HG02870 (cell line): ENCODE data around the gene TLCD3B.

Source experiments
- ATAC-seq: cut with Tn5 transposase; IDR thresholded peaks from one replicate; pipeline ENCODE4 v1.9.1; 2021; ENCODE audit warnings: mild to moderate bottlenecking, moderate library complexity; ENCODE audit not compliant: unreplicated experiment

Gene TLCD3B, protein sequence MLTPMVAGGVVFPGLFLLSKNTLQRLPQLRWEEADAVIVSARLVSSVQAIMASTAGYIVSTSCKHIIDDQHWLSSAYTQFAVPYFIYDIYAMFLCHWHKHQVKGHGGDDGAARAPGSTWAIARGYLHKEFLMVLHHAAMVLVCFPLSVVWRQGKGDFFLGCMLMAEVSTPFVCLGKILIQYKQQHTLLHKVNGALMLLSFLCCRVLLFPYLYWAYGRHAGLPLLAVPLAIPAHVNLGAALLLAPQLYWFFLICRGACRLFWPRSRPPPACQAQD

DNA sequence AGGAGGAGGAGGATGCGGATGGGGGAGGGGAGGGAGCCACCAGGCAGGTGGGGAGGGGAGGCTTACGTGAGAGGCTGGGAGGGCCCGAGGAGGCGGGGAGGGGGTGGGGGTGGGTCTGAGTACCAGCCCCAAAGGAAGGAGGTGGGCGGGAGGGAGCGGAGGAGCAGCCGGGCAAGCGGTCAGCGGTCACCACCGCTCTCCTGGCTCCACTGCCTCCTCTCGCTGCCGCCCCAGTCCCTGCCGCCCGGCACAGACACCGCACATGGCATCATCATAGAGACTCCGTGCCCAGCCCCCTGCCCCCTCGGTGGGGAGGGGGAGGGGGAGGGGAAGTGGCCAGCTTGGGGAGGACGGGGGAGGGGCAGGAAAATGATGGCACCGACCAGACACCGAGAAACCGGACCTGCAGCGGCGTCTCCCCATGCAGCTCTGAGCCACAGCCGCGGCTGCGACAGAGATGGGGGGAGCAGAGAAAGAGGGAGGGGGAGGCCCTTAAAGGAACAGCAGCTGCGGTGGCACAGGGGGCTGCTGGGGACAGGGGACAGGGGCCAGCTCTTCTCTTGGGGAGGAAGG, at the start of gene TLCD3B:
Gene TLCD3B (minus strand): TSS at position 431 of the 573 bp plus-strand sequence. CDS start 744 bp downstream, outside the sequence.
- ATAC-seq = no peak

DNA sequence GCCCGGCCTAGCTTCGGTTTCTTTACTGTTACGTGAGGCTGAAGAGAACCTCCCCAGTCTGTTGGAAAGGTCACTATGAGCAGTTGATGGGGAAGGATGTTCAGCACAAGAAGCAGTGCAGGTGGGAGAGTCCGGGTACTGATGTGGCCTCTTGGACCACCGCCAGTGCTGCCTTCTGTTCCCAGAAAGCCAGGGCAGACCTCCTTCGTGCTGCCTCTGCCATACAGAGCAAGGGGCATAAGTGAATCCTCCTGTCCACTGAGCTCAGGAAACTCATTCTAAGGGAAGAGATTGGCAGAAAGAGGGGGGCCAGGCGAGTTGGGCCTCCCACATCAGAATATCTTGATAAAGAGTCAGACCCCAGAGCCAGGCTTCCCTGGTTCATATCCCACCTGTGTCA, 48.4 kb upstream of the TLCD3B start:
- ATAC-seq = no peak

DNA sequence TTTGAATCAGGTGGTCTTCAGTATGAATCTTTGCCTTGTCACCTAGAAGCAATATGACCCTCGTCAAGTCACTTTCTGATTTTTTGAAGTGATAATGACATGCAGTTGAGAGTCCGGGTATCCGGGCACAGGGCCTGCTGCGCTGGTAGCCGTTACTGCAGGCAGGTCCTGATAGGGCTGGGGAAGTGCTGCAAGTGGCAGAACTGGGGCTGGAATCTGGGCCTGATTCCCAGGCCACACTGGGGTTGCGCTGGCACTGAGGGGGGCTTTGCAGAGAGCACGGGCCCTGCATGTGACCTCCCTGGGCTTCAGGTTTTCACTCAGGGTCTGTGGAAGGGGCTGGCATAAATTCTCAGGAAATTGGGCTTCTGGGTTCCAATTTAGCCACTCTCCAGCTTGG, 47.7 kb upstream of the TLCD3B start:
- no peak for ATAC-seq

DNA sequence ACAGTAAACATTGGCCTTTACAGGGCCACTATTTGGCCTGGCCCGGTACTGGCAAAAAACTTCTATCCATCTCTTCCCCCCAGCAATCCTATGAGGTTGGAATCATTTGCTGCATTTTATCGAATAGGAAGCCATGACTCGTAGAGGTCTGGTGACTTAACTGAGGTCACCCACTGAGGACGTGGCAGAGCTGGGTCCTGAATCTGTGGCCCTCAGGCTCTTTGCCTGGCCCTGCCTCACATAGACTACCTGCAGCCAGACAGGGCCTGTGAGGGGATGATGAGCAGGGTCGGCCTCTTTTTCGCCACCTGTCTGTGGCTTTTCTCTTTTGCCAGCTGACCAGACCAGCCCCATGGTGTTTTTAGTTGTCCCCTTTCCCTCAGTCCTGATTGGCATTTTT, 46.6 kb upstream of the TLCD3B start:
- ATAC-seq = no peak

DNA sequence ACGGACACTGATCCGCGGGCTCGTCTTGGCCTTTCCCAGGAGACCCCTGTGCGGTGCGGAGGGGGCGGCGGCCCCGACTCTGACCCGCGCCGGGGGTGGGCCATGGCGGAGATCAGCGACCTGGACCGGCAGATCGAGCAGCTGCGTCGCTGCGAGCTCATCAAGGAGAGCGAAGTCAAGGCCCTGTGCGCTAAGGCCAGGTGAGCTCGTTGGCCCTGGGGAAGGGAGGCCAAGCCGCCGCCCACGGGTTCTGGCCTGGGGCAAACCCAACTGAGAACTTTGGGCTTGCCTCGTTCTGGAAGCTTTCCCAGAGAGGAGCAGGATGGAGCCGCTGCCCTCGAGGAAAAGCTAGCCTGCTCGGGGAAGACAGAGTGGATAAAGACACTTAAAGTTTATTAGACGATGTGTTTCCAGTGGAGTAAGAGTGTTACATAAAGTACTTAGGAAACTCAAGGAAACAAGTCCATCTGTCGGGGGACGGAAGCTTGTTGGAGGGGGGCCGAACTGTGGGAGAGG, 45.3 kb upstream of the TLCD3B start:
- no peak for ATAC-seq

DNA sequence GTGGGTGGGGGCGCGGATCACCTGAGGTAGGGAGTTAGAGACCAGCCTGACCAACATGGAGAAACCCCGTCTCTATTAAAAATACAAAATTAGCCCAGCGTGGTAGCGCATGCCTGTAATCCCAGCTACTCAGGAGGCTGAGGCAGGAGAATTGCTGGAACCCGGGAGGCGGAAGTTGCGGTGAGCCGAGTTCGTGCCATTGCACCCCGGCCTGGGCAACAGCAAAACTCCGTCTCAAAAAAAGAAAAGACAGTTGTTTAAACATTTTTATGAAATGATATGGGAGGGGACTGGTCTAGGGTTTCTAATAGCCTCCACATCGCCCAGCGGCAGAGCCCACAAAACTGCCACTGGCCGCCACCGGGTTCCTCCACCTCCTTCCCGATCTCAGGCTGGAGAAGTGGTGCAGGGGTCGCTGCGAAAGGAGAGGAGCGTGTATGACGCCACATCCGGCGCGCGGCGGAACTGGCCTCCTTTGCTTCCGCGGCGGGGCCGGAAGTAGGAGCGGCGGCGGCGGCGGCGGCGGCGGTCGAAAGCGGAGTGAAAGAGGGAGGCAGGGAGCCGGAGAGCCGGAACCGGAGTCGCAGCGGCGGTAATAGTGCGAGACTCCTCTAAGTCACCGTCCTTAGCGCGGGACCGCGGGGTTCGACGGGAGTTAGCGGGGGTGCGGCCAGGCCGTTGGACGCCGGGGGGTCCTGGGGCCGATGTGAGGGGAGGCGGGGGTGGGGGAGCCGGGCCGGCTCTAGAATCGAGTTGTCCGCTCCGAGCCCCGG, 44.6 kb upstream of the TLCD3B start, which contains the start of gene PPP4C:
Gene PPP4C (plus strand): TSS at position 492 of the 773 bp plus-strand sequence. CDS start 384 bp downstream, outside the sequence.
- ATAC-seq = peak; percentile 66

DNA sequence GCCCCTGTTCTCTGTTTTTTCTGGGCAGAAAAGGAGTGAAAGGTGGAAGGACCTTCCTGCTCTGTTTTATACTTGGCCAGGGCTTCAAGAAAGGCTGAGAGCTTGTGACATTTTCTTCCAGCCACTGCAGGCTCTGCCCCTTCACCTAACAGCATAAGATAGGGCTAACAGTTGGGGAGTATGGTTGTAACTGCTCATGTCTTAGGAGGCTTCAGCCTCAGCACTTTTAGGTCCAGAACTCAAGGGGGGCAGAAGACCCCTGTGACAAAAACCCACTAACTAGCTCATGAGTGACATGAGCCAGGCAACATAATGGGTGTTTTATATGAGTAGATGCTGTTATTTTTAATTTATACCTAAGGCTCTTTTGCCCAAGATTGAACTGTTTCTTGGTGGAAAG, 39.4 kb upstream of the TLCD3B start:
- no peak for ATAC-seq

DNA sequence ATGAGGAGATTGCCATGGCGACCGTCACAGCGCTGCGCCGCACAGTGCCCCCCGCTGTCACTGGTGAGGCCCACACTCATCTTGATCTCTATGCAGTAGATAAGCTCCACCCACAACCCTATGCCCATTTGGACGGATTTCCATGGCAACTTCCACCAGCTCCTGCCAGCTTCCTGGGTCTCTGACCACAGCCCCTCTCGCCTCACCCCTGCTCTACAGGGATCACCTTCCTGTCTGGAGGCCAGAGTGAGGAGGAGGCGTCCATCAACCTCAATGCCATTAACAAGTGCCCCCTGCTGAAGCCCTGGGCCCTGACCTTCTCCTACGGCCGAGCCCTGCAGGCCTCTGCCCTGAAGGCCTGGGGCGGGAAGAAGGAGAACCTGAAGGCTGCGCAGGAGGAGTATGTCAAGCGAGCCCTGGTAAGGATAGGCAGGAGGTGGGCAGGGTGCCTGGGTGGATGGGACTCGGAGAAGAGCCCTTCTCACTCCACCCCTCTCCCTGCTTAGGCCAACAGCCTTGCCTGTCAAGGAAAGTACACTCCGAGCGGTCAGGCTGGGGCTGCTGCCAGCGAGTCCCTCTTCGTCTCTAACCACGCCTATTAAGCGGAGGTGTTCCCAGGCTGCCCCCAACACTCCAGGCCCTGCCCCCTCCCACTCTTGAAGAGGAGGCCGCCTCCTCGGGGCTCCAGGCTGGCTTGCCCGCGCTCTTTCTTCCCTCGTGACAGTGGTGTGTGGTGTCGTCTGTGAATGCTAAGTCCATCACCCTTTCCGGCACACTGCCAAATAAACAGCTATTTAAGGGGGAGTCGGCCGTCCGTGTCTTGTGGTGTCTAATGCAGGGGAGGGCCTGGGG, 38.8 kb upstream of the TLCD3B start:
- no peak for ATAC-seq

DNA sequence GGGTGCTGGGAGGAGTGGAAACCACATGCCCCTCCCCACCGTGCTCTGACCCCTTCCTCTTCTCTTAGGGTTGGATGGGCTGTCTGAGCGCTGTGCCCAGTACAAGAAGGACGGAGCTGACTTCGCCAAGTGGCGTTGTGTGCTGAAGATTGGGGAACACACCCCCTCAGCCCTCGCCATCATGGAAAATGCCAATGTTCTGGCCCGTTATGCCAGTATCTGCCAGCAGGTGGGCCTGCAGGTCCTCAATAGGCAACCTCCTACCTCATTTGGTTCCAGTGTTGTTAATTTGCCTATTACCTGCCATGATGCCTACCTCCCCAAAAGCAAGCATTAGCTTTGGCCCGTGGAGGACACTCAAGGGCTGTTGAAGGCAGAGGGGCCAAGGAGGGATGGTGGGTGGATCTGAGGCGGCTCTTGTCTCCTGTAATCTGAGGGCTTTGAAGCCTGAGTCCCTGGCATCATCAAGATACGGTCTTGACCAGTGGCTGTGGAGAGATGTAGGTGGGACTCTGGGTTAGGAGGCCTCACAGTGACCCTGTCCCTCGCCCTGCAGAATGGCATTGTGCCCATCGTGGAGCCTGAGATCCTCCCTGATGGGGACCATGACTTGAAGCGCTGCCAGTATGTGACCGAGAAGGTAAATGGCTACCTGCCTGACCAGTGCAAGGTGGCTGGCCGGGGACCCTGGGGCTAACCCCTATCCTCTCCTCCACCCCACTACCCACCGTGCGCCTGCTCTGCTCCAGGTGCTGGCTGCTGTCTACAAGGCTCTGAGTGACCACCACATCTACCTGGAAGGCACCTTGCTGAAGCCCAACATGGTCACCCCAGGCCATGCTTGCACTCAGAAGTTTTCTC, 37.9 kb upstream of the TLCD3B start:
- no peak for ATAC-seq

DNA sequence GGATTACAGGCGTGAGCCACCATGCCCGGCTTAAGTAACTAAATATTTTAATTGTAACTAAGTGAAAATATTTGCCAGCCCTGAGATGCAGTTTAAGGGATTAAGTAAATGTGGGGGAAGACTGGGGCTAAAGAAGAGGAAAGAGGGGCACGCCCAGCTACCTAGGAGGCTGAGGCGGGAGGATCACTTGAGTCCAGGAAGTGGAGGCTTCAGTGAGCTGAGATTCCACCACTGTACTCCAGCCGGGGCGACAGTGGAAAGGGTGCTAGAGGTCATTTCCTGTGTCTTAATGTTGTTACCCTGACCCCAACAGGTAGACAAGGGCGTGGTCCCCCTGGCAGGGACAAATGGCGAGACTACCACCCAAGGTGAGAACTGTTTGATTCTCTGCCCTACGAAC, 37.3 kb upstream of the TLCD3B start:
- no peak for ATAC-seq

DNA sequence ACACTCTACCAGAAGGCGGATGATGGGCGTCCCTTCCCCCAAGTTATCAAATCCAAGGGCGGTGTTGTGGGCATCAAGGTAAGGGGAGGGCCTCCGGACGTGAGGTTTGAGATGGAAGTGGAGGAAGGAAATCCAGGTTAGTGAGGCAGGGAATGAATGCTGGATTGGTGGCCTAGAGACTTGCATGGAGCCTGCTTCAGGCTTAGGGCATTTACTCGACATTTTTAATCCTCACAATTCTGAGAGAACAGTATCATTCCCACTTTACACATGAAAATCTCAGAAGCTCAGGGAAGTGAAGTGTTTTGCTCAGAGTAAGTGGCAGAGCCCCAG, 36.5 kb upstream of the TLCD3B start:
- no peak for ATAC-seq

DNA sequence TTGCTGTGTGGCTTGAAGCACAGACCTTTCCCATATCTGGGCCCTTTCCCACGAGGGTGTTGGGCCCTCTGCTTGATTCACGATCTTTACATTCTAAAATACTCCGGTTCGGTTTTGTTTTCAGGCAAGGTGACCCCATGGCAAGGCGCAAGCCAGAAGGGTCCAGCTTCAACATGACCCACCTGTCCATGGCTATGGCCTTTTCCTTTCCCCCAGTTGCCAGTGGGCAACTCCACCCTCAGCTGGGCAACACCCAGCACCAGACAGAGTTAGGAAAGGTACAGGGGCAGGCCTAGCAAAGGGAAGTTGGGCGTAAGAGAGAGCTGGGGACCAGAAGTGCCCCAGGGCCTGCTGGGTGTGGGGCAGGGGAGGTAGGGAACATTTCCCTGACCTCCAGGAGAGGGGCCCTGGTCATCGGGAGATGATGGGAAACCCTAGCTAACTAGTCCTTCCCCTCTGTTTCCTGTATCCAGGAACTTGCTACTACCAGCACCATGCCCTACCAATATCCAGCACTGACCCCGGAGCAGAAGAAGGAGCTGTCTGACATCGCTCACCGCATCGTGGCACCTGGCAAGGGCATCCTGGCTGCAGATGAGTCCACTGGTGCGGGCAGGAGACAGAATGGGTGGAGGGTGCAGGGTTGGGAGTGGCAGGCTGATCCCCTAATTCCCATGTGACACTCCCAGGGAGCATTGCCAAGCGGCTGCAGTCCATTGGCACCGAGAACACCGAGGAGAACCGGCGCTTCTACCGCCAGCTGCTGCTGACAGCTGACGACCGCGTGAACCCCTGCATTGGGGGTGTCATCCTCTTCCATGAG, 35.9 kb upstream of the TLCD3B start:
- no peak for ATAC-seq

DNA sequence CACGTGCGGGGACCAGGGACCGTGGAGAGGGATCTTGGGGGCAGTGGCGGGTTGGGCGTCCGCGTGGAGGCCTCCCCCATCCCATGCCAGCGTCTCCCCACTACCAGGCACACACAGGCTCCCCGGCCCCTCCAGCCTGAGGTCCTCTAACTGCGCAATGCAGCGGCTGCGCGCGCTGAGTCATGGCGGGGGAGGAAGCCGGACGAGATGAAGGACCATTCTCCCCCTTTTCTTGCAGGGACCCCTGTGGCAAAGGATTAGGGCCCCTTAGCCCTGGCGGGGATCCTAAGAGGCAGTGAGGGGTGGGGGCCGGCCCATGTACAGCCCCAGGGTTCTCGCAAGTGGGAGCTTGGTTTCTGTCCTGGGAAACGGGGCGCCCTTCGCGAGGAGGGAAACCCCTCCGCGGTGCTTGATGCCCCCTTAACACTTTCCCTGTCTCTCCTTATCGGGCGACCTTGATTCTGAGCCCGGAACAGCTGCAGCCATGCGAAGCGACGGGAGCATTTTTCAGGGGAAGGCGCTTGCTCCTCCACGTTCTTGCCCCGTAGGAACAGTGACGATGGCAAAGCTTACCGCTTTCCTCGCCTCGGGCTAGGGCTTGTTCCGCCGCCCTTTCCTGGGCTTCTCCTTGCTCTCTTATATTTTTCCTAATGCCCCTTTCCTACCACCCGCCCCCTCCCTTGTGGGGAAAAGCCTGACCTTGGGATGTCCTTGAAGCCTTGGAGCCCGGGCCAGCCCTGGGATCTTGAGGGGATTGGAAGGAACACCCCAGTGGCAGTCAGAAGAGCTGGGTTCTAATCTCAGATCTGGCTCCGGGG, 35.1 kb upstream of the TLCD3B start:
- ATAC-seq = no peak

DNA sequence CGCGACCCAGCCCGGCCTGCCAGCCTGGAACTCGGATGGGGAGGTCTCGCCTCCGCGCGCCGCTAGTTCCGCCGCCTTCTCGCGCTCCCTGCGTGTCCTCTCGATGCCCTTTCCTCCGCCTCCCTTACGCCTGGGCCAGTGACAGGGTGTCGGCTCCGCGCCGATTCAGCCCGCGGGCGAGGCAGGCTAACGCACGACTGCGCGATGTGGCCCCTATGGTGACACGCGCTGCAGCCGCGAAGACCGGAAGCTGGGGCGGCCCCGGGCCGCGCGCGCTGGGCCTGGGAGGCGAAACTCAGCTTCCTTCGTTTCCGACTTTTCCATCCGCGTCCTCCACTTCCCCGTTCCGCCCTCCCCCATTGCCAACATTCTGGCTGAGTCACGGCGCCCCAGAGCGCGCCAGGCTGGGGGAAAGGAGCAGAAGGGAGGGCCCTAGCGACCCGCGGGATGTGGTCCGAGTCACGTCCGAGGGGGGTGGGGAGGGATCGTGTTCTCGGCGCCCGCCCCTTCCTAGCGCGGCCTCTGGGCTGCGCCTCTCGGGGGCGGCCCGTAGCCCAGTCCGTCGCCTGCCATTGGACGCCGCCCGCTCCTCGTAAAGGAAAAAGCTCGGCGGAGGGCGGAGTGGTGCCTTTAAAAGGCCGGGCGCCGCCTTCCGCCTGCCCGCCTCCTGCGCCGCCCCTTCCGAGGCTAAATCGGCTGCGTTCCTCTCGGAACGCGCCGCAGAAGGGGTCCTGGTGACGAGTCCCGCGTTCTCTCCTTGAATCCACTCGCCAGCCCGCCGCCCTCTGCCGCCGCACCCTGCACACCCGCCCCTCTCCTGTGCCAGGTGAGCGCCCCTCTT, 34.3 kb upstream of the TLCD3B start, which contains the start of gene ALDOA:
Gene ALDOA (plus strand): TSS at position 659 of the 841 bp plus-strand sequence. CDS start 1,138 bp downstream, outside the sequence.
- ATAC-seq = peak; percentile 66

DNA sequence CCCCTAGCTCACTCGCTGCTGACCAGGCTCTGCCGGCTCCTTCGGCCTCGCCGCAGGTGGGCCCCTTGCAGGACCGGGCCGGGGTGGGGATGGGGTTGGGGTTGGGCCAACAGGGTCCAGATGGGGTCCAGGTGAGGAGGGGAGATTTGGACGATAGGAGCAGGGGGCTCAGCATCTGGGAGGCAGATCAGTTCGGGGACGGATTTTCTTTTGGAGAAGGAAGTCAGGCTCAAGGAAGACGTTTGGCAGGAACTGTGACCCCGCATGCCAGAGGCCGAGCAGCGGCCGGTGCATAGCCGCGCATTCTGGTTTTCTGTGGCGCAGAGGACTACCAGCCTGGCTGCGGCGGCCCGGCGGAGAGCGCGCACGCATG, 33.6 kb upstream of the TLCD3B start:
- no peak for ATAC-seq

DNA sequence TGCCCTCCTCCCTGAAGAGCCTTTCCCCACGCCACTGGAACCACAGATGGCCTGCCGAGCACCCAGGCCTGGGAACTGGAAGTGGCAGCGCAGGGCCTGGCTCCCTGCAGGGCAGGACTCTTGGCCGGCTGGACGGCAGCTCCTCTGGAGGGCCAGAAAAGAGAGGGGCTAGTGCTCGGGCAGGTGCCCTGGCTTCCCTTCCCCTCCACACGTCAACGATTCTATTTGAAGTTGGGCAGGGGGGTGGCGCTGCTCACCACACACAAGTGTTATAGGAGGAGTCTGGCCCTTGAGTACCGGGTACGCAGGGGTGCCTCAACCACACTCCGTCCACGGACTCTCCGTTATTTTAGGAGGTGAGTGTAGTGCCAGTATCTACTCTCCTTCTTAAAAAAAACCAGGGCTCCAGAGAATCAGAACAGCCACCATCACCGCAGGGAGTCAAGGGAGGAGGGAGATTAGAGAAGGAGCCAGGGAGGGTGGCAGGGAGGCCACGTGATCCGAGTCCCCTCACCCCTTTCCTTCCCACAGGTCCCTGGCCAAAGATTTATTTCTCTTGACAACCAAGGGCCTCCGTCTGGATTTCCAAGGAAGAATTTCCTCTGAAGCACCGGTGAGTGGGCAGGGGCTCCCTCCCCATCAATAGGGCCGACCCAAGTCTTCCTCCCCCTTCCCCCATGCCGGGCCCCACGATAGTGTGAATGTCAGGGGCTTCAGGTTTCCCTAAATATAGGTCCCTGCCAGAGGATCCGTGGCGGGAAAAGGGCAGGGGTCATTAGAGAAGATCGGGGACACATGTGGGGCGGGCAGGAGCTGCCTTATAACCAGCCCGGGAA, 33.0 kb upstream of the TLCD3B start:
- ATAC-seq = no peak
